ENCODE results near the gene CBLN3. TPM values are rescaled to one million over a fixed set of nuclear protein-coding genes. Genes with fewer than 3 reads are reported as not detected.

The CBLN3 gene
- polyA plus RNA-seq, 1 donor from 2014 or later, result not detected

- H3K27ac ChIP-seq (ENCODE audit: low read length), result no peak overlapping the region
- no peaks in the 10 kb centered on the region for H3K27me3 ChIP-seq (ENCODE audit: insufficient read depth, low read depth, low read length)
Measured at GRCh38 chr14:24384169-24384568, 45.3 kb downstream of the CBLN3 start.

DNA sequence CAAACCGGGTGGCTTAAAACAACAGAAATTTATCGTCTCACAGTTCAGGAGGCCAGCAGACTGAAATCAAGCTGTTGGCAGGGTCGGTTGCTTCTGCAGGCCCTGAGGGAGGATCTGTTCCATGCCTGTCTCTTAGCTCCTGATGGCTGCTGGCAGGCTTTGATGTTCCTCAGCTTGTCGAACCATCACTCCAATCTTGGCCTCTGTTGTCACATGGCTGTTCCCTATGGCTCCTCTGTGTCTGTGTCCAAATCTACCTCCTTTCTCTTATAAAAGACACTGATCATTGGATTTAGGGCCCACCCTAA, 47.5 kb downstream of the CBLN3 start:
- Histone ChIP-seq H4K20me1 (ENCODE audit: insufficient read depth) (no peaks in the 10 kb centered on the region), H3K4me2 (ENCODE audit: low read length) (no peak overlapping the region), H3F3A (ENCODE audit: insufficient read depth, low read length, poor library complexity, severe bottlenecking) (no peaks in the 10 kb centered on the region), H3K27ac (ENCODE audit: low read length) (no peak overlapping the region), H3K9me3 (ENCODE audit: low read length) (no peaks in the 10 kb centered on the region), H3K9me2 (ENCODE audit: insufficient read depth, low read length) (no peaks in the 10 kb centered on the region), H3K79me2 (replicated peaks; ENCODE audit: insufficient read depth, low read length) (no peaks in the 10 kb centered on the region), H3K36me3 (ENCODE audit: insufficient read depth, low read length) (no peaks in the 10 kb centered on the region), H3K9ac (ENCODE audit: low read length) (no peak overlapping the region), H2AFZ (ENCODE audit: low read depth, low read length) (no peak overlapping the region), H3K4me3 (ENCODE audit: low read length) (no peak overlapping the region), H3K27me3 (ENCODE audit: insufficient read depth, low read depth, low read length) (no peaks in the 10 kb centered on the region)
- TF ChIP-seq RAD21 (conservative IDR thresholded peaks at IDR 0.05) (no peak), EP300 (conservative IDR thresholded peaks at IDR 0.05; ENCODE audit: poor library complexity, severe bottlenecking) (no peak), EZH2 (IDR thresholded peaks at IDR 0.05; ENCODE audit: borderline replicate concordance, insufficient read depth, low read length, poor library complexity, severe bottlenecking) (no peak), MXI1 (conservative IDR thresholded peaks at IDR 0.05; ENCODE audit: poor library complexity, severe bottlenecking) (no peak), CTCF (IDR thresholded peaks at IDR 0.05; ENCODE audit: poor library complexity, severe bottlenecking) (no peak), SMC3 (conservative IDR thresholded peaks at IDR 0.05; ENCODE audit: poor library complexity) (no peak), POLR2AphosphoS5 (IDR thresholded peaks at IDR 0.05) (no peak)

More at GRCh38 chr14:24384169-24384568, 45.3 kb downstream of the CBLN3 start:
- H3K9ac ChIP-seq (ENCODE audit: low read length), result no peak overlapping the region
- no peak overlapping the region for H2AFZ ChIP-seq (ENCODE audit: low read depth, low read length)
- no peaks in the 10 kb centered on the region for H3K9me2 ChIP-seq (ENCODE audit: insufficient read depth, low read length)
- H3F3A ChIP-seq (ENCODE audit: insufficient read depth, low read length, poor library complexity, severe bottlenecking), result no peaks in the 10 kb centered on the region
- no peak overlapping the region for H3K4me2 ChIP-seq (ENCODE audit: low read length)
- H3K36me3 ChIP-seq (ENCODE audit: insufficient read depth, low read length), result no peaks in the 10 kb centered on the region
- no peaks in the 10 kb centered on the region for H3K79me2 ChIP-seq (replicated peaks; ENCODE audit: insufficient read depth, low read length)
- no peak for TF ChIP-seq RAD21 (conservative IDR thresholded peaks at IDR 0.05)
- TF ChIP-seq MXI1 (conservative IDR thresholded peaks at IDR 0.05; ENCODE audit: poor library complexity, severe bottlenecking), result no peak
- TF ChIP-seq EP300 (conservative IDR thresholded peaks at IDR 0.05; ENCODE audit: poor library complexity, severe bottlenecking), result no peak
- no peak for TF ChIP-seq REST (IDR thresholded peaks at IDR 0.05; ENCODE audit: borderline replicate concordance)
- no peak for TF ChIP-seq CTCF (IDR thresholded peaks at IDR 0.05; ENCODE audit: poor library complexity, severe bottlenecking)
- TF ChIP-seq EZH2 (IDR thresholded peaks at IDR 0.05; ENCODE audit: borderline replicate concordance, insufficient read depth, low read length, poor library complexity, severe bottlenecking), result no peak
- no peak for TF ChIP-seq SMC3 (conservative IDR thresholded peaks at IDR 0.05; ENCODE audit: poor library complexity)
- no peak for TF ChIP-seq TAF1 (IDR thresholded peaks at IDR 0.05; ENCODE audit: low read depth)
- no peak for TF ChIP-seq POLR2AphosphoS5 (IDR thresholded peaks at IDR 0.05)
- no peak overlapping the region for H3K4me3 ChIP-seq (ENCODE audit: low read length)
- no peaks in the 10 kb centered on the region for H4K20me1 ChIP-seq (ENCODE audit: insufficient read depth)
- H3K9me3 ChIP-seq (ENCODE audit: low read length), result no peaks in the 10 kb centered on the region
